EH (cell line): ENCODE data around the gene DDX3X.
A peak's percentile ranks its signal among the peaks of the same experiment; 100 is the strongest.
"Not testable (repeated sequence)": the region's sequence is repeated elsewhere in the genome, so short reads cannot be mapped to it uniquely, and the experiment has no call there.

ENCODE experiments used
- DNase-seq: peaks from one replicate; pipeline ENCODE4 v3.0.0-alpha.2; 2015; ENCODE audit warnings: low read depth

The DDX3X gene

DNA sequence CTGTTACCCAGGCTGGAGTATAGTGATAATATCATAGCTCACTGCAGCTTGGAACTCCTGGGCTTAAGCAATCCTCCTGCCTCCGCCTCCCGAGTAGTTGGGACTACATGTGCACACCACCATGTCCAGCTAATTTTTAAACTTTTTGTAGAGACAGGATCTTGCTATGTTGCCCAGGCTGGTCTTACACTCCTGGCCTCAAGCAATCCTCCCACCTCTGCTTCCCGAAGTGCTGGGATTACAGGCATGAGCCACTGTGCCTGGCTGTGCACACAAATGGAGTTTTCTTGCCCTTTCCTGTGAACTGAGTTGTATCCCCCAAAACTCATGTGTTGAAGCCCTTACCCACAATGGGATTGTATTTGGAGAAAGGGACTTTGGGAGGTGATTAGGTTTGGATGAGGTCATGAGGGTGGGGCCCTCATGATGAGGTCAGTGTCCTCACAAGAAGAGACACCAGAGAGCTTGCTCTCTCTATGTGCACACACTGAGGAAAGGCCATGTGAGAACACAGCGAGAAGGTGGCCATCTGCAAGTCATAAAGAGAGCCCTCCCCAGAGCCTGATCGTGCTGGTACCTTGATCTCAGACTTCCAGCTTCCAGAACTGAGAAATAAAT, 40.1 kb downstream of the DDX3X start:
- no peak for DNase-seq

DNA sequence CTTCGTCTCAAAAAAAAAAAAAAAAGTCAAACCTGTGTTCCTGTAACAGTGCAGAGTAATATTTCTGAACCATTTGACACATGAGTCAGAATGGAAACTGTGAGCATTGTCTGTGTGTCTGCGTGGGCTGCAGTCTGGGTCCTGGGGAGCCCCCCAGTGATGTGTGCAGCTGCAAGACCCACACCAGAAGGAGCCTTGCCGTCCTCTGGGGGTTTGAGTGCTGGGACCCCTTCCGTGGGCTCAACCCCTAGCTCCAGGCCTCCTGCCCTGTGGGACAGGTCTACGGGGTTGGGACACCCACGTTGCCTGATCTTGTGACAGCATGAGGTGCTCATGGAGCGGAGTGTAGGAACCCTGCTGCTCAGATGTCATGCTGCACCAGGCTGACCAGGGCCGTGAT, 43.7 kb downstream of the DDX3X start:
- no peak for DNase-seq

DNA sequence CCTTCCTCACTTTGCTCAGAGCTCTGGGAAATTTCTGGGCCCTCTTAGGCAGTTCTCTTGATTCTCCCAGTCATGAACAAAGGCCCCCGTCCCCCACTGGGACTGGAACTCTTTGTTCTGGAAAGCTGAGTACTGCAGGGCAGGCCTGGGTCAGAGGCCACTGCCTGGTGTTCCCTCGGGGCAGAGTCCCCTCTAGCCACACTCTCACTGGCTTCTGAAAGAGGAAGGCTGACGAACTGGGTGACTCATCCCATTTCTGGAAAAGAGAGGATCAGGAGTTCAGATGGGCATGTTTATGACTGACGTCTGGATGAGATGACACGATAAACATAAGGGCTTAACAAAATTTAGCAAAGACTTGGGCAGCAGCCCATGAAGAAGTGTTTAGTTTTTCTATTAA, 47.7 kb downstream of the DDX3X start:
- peak; percentile 91 for DNase-seq

DNA sequence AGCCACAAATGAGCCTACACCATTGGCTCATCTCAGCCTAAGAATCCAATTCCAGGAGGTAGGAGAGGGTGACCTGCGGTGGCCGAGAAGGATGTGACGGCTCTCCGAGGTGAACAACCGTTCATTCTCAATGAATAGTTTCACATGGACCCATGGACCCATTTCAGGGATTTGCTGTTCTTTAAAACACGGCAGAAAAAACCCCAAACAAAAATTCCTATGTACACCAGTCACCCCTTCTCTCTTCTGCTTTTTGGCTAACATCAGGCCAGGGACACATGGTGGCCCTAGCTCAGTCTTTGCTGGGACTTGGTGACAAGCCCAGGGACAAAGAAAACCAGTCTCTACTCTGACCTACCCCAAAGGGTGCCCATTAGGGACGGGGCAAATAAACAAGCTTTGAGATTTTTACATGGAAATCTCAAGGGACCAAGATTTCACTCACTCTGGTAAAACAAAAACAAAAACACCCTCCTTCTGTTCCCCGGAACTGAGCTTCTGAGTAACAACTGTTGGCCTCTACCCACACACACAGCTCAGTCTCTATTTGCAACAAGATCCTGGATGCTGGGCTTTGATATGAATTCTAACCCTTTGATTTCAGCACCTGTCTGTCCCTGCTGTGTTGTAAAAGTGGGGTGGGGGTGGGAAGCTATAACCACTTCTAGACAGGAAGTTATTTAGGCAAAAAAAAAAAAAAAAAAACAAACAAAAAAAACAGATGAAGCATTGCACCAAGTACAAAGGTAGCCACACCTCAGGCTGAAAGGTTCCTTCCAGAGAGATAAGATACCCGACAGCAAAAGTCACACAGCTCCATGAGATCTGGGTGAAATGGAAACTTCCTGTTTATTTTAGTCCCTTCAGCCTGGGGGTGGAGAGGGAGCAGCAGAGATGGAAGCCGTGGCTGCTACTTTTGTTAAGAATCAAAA, 49.0 kb downstream of the DDX3X start:
- DNase-seq, result peak; percentile 40

DNA sequence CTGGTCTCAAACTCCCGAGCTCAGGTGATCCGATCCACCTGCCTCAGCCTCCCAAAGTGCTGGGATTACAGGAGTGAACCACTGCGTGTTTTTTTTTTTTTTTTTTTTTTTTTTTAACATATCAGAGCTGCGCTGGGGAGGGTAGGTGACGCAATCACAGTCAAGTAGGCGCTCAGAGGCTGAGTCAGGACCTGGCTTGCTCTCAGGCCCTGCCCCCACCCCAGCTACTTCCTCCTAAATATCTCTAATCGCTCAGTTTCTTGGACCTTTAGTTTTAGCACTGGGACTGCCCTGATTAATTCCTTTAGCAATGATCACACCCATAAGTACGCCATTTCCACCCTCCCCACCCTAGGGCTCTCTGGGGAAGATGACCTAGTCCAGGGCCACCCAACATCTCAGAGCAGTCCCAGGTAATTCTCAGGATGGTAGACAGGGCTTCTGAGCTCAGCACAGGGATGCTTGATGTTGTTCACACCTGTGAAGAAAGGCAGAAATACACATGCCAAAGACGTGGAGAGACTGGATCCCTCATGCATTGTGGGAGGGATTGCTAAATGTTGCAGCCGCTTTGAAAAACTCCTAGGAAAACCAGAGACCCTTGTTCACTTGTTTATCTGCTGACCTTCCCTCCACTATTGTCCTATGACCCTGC, 50.2 kb downstream of the DDX3X start:
- peak; percentile 88 for DNase-seq

DNA sequence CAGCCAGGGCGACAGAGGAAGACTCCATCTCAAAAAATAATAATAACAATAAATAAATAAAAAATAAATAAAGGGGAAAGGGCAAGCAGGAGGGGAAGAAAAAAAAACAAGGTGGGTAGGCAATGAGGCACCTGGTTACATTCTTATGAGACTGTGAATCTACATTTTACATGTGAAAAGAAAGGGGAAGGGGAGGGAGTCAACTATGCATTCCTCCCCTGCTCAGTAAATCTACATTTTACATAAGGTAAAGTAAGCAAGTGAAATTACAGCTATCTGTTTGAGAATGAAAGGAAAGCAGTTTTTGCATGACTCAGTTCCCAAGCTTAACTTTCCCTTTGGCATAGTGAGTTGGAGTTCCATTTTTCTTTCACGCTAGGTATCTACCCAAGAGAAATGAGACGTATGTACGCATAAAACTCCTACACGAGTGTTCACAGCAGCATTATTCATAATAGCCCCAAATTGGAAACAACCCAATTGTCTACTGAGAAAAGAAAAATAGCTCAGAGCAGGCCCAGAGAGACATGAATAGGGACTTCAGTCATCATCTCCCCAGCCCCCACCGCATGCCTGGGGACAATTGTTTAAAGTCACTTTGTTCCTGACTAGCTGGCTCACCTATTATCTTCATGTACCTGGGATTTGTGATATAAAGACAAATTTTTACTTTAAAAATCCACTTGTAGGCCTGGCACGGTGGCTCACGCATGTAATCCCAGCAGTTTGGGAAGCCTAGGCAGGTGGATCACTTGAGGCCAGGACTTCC, 52.4 kb downstream of the DDX3X start:
- DNase-seq, result no peak

DNA sequence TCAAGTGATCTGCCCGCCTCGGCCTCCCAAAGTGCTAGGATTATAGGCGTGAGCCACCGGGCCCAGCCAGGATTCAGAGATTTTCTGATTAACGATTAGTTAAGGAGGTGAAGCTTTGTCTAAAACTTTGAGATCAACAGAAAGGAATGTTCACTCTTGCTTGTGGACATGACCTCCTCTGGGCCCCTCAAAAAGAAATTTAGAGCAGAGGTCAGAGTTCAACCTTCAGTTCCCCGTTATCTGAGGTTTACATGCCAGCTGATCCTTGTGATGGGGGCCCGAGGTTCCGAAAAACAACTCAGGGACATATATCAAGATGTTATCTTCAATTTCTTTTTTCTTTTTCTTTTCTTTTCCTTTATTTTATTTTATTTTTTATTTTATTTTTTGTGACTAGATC, 54.6 kb downstream of the DDX3X start:
- no peak for DNase-seq

DNA sequence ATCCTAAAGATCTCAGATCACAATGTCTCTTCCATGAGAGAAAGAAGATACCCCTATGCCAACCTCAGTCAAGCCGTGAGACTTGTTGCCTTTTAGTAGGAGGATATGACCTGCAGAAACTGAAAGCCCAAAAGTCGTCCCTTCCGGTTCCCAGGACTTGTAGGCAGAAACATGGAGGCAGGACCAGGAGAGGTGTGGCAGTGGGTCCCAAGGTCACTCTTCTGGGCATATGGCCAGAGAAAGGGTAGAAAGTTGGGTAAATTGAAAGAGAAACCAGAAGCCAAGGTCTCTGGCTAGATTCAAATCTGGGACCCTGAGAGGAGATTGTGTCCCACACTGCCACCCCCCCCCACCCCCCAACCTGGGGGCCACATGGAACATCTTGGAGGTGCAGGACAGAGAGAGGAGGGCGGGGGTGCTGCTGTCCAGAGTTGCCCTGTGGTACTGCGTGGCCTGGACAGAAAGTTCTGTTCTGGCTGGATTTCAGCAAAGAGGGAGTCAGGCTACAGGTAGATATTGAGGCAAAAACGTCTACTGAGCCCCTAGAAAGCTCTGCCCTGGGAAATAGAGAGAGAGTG, 55.4 kb downstream of the DDX3X start:
- DNase-seq, result no peak

DNA sequence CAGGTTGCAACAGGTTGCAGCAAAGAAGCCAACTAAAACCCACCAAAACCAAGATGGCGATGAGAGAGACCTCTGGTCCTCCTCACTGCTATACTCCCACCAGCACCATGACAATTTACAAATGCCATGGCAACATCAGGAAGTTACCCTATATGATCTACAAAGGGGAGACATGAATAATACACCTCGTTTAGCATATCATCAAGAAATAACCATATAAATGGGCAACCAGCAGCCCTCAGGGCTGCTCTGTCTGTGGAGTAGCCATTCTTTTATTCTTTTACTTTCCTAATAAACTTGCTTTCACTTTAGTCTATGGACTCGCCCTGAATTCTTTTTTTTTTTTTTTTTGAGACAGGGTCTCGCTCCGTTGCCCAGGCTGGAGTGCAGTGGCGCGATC, 56.6 kb downstream of the DDX3X start:
- DNase-seq, result not testable (repeated sequence)

DNA sequence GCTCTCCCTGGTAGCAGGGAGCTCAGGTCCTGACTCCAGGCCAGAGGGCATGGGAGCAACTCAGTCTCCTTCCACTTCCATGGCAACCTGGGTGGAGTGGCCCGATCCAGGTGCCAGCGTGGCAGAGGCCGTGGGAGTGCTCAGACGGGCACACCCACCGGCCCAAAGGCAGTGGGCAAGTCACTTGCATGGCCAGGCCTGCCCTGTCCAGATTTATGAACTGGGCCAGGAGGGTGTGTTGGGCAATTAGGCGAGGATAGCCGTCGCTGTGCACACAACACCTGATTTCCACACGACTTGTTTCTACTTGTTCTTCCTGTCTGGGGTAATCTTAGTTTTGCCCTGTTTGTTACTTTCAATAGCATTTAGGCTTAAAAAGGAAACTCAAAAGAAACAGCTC, 57.6 kb downstream of the DDX3X start:
- no peak for DNase-seq

DNA sequence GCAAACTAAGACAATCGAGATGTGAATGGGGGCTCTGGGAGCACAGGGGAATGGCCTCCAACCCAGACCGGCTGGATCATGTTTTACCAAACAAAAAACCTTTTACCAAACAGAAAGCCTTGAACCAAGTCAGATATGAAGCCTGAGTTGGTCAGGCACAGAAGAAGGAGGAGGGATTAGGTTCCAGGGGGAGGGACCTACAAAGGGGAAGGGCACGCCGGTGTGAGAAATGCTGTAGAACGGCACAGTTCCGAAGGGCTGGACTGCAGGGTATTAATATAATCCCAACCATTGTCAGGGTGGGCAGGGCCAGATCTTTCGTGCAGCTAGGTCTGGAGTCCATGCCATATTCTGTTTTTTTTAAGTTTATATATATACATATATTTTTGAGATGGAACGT, 60.3 kb downstream of the DDX3X start:
- no peak for DNase-seq

DNA sequence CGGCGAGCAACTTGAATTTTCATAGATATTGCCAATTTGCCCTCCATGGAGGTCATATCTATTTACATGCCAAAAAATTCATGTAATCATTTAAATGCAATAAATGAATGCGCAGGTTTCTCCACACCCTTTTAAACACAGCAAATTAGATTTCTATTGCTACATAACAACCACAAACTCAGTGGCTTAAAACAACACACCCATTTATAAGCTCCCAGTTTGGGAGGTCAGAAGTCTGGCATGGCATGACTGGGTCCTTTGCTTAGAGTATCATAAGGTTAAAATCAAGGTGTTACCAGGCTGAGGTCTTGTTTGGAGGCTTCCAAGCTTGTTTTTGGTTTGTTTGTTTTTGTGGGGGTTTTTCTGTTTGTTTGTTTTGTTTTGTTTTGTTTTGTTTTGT, 63.3 kb downstream of the DDX3X start:
- no peak for DNase-seq

DNA sequence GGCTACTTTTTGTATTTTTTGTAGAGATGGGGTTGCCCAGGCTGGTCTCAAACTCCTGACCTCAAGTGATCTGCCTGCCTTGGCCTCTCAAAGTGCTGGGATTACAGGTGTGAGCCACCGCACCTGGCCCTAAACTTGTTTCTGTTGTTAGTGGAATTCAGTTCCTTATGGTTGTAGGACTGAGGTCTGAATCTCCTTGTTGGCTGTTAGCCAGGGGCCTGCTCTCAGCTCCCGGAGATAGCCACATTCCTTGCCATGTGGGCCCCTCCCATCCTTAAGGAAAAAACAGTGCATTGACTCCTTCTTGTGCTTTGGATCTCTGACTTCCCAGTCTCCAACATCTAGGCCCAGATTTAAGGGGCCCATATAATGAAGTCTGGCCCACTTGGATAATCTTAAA, 63.8 kb downstream of the DDX3X start:
- no peak for DNase-seq

DNA sequence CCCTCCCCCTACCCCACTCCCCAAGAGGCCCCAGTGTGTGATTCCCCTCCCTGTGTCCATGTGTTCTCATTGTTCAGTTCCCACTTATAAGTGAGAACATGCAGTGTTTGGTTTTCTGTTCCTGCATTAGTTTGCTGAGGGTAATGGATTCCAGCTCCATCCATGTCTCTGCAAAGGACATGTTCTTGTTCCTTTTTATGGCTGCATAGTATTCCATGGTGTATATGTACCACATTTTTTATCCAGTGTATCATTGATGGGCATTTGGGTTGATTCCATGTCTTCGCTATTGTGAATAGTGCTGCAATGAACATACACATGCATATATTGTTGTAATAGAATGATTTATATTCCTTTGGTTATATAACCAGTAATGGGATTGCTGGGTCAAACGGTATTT, 68.6 kb downstream of the DDX3X start:
- not testable (repeated sequence) for DNase-seq

DNA sequence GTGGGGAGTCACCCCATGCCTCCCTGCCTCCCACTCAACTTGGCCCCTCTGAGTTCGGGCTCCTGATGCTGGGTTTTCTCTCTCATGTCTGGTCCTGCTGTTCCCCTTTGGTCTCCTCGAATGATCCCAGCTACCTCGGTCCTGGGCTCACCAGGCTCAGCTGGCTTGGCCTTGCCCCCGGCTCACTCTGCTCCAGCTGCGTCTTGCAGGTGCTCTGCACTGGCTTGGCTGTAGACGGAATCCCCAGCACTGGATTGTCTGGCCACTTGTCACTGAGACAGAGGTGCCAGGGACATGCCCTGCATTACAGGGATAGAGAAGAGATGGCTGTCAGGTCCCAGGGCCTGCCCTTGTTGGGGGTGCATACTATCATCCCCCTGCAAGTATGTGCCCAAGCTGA, 71.6 kb downstream of the DDX3X start:
- DNase-seq, result no peak

DNA sequence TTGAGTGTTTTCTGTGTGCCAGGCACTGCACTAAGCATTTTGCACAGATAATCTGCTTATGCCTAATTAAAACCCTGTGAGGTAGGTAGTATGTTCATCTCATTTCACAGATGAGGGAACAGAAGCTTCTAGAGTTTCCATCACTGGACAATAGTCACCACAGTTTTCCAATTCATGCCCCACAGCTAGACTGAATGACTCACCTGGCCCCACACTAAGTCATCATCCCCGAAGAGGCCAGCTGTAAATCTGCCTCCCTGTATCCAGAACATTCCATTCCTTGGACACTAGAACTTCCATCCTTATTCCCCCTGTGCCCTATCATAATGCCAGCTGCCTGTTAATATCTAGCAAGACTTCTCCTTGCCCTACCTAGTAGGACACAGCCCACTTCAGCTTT, 72.2 kb downstream of the DDX3X start:
- DNase-seq, result peak; percentile 46

DNA sequence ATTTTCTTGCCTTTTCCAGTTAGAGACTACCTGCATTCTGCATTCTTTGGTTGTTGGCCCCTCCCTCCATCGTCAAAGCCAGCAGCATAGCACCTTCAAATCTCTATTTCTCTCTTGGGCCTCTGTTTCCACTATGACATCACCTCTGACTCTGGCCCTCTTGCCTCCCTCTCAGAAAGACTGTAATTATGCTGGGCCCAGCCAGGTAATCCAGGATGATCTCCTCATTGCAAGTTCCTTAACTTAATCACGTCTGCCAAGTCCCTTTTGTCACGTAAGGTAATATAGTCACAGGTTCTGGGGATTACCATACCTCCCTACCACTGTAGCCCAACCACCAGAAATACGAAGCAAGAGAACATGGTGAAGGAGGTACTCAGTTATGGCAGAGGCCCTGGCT, 73.9 kb downstream of the DDX3X start:
- DNase-seq, result no peak

DNA sequence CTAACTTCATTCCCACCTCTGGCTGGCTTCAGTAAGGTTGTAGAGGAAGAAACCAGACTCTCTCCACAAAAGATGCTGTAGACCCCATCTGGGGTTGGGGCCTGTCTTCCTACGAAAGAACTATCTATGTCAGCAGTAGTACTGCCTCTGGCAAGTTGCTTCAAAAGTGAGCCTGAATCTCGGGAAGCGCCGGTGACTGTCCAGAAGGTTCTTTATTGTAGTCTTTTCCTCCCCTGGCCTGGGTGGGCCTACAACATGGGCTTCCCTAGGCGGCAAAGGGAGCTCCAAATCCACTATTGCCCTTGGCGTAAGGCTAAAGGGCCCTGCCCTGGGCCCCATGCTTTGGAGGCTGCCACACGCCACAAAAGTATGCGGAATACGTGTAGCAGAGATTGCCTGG, 74.6 kb downstream of the DDX3X start:
- no peak for DNase-seq

DNA sequence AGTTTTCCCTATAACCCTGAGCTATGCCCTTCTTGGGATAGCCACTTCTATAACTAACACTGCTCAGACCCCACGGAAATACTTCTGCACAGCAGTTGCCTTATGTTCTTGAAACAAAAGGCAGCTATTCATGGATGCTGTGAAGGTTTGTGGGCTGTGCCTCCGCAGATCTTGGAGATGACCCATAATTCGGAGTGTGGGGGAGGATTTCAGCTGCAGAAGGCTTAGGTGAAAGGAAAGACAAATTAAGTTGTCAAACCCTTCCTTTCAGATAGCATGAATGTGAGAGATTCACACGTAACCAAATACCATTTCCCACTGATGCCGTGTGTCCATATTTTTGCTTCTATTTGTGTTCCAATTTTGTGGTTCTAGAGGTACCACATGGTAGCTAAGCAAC, 75.0 kb downstream of the DDX3X start:
- no peak for DNase-seq

DNA sequence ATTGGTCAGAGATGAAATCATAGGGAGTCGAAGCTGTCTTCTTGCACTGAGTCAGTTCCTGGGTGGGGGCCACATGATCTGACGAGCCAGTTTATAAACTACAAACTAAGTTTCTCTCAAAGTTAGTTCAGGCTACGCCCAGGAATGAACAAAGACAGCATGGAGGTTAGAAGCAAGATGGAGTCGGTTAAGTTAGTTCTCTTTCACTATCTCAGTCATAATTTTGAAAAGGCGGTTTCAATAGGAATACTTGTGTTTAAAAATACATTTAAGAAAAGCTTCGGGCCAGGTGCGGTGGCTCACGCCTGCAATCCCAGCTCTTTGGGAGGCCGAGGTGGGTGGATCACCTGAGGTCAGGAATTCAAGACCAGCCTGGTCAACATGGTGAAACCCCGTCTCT, 77.3 kb downstream of the DDX3X start:
- DNase-seq, result not testable (repeated sequence)

DNA sequence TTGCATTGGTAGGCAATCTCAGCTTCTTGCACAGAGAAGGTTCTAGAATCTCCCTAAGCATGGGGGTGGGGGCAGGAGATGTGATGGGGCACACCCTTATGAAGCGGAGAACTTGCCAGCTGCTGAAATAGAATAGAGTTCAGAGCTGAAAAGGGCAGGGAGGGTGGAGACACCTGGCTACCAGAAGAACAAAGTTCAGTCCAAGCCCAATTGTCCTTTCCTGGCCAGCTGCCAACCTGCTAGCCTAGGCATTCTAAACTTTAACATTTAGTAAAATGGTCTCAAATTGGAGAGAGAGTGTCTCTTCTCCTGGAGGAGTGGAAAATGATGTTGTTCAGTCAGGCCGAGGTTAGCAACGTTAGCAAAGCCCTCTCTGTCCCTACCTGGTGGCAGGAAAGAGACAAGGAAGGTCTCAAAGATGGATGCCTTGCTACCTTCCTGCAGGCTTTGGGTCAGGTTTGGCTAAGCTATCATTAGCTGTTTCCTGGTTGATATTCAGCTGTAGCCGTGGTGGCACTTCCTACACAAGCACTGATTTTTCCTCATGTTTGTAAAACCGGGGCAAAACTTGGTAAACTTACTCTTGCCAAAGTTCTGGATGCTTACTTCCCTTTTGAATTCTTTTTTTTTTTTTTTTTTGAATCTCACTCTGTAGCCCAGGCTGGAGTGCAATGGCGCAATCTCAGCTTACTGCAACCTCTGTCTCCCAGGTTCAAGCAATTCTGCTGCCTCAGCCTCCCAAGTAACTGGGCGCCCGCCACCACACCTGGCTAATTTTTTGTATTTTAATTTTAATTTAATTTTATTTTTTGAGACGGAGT, 78.5 kb downstream of the DDX3X start:
- DNase-seq, result no peak
